Nephron progenitor cell (in vitro differentiated cells): ENCODE data around the gene RTN4R.
A peak's percentile ranks its signal among the peaks of the same experiment; 100 is the strongest.

Source experiments
- DNase-seq: peaks from one replicate; pipeline ENCODE4 v3.0.0; 2021
- H3K27ac Mint-ChIP-seq: 2 replicates; pipeline ENCODE4 v1.8.0; 2021; ENCODE audit warnings: mild to moderate bottlenecking, moderate library complexity, mixed read lengths
- H3K27me3 Mint-ChIP-seq: 2 replicates; pipeline ENCODE4 v1.8.0; 2021; ENCODE audit warnings: mild to moderate bottlenecking, low read depth, mixed read lengths; ENCODE audit not compliant: poor library complexity
- H3K36me3 Mint-ChIP-seq: 2 replicates; pipeline ENCODE4 v1.8.0; 2021; ENCODE audit warnings: low read depth, mixed read lengths
- H3K4me1 Mint-ChIP-seq: 2 replicates; pipeline ENCODE4 v1.8.0; 2021; ENCODE audit warnings: mixed read lengths
- H3K4me3 Mint-ChIP-seq: 2 replicates; pipeline ENCODE4 v1.8.0; 2021; ENCODE audit warnings: mild to moderate bottlenecking, moderate library complexity, mixed read lengths
- H3K9me3 Mint-ChIP-seq: 2 replicates; pipeline ENCODE4 v1.8.0; 2021; ENCODE audit warnings: mild to moderate bottlenecking, moderate library complexity, mixed read lengths
- CTCF ChIP-seq: fragments of 200-600 bp; sonication (generic); IDR thresholded peaks from 2 replicates; pipeline ENCODE4 v1.5.0; 2021; ENCODE audit warnings: antibody characterized with exemption

Gene RTN4R

GRCh38 chr22:20198557-20199319 is 69.4 kb downstream of the RTN4R start:
- Mint-ChIP-seq H3K4me3 (no peak overlapping the region), H3K27me3 (peaks cover 29% of the 10 kb centered on the region), H3K4me1 (peaks cover 16% of the 10 kb centered on the region), H3K27ac (no peak overlapping the region), H3K36me3 (no peaks in the 10 kb centered on the region), H3K9me3 (no peaks in the 10 kb centered on the region)
- no peak for TF ChIP-seq CTCF
- peak; percentile 49 for DNase-seq

- Mint-ChIP-seq H3K9me3 (no peaks in the 10 kb centered on the region), H3K36me3 (no peaks in the 10 kb centered on the region), H3K4me3 (no peak overlapping the region), H3K27me3 (peaks cover 18% of the 10 kb centered on the region), H3K4me1 (peaks cover 5% of the 10 kb centered on the region), H3K27ac (no peak overlapping the region)
- no peak for DNase-seq
- TF ChIP-seq CTCF = no peak
Measured at GRCh38 chr22:20197407-20198030, 70.6 kb downstream of the RTN4R start.

GRCh38 chr22:20196094-20196842 is 71.8 kb downstream of the RTN4R start:
- no peak overlapping the region for H3K27ac Mint-ChIP-seq
- no peak for DNase-seq

GRCh38 chr22:20194681-20195593 is 73.2 kb downstream of the RTN4R start:
- Mint-ChIP-seq H3K4me1 (peaks cover 5% of the 10 kb centered on the region), H3K27ac (no peak overlapping the region), H3K4me3 (no peak overlapping the region), H3K27me3 (peaks cover 22% of the 10 kb centered on the region), H3K36me3 (no peaks in the 10 kb centered on the region), H3K9me3 (no peaks in the 10 kb centered on the region)
- TF ChIP-seq CTCF = no peak
- no peak for DNase-seq

More at GRCh38 chr22:20196094-20196842, 71.8 kb downstream of the RTN4R start:
- peaks cover 5% of the 10 kb centered on the region for H3K4me1 Mint-ChIP-seq
- H3K4me3 Mint-ChIP-seq = no peak overlapping the region
- no peaks in the 10 kb centered on the region for H3K36me3 Mint-ChIP-seq
- no peaks in the 10 kb centered on the region for H3K9me3 Mint-ChIP-seq
- no peak for TF ChIP-seq CTCF
- H3K27me3 Mint-ChIP-seq = peaks cover 9% of the 10 kb centered on the region

- no peak overlapping the region for H3K27ac Mint-ChIP-seq
- DNase-seq = no peak
- no peaks in the 10 kb centered on the region for H3K36me3 Mint-ChIP-seq
- TF ChIP-seq CTCF = no peak
- peaks cover 28% of the 10 kb centered on the region for H3K27me3 Mint-ChIP-seq
- no peak overlapping the region for H3K4me3 Mint-ChIP-seq
- H3K4me1 Mint-ChIP-seq = peaks cover 5% of the 10 kb centered on the region
- H3K9me3 Mint-ChIP-seq = no peaks in the 10 kb centered on the region
Measured at GRCh38 chr22:20193761-20194494, 74.2 kb downstream of the RTN4R start.
